H9 (cell line): Measurements from ENCODE around the gene RAB40B. TPM values are rescaled to one million over a fixed set of nuclear protein-coding genes. Genes with fewer than 3 reads are reported as not detected.

ENCODE experiments used
- DNase-seq: peaks from one replicate; pipeline ENCODE4 v3.0.0-alpha.2; 2017
- H2AFZ ChIP-seq: one replicate; pipeline ENCODE4 v1.6.1; 2013; ENCODE audit warnings: mild to moderate bottlenecking, low read length, control low read depth, moderate library complexity
- H2AK5ac ChIP-seq: 2 replicates; pipeline ENCODE4 v1.6.1; 2013; ENCODE audit warnings: low read length, control low read depth, mixed read lengths; ENCODE audit not compliant: insufficient read length
- H2BK120ac ChIP-seq: one replicate; pipeline ENCODE4 v1.6.1; 2013; ENCODE audit warnings: low read depth, mild to moderate bottlenecking, low read length, control low read depth, inconsistent platforms; ENCODE audit not compliant: poor library complexity, severe bottlenecking
- H2BK12ac ChIP-seq: 2 replicates; pipeline ENCODE4 v1.6.1; 2013; ENCODE audit warnings: low read length, control low read depth, mixed read lengths, low read depth; ENCODE audit not compliant: insufficient read length
- H2BK15ac ChIP-seq: 2 replicates; pipeline ENCODE4 v1.6.1; 2013; ENCODE audit warnings: low read depth, low read length, control low read depth
- H2BK20ac ChIP-seq: one replicate; pipeline ENCODE4 v1.6.1; 2013; ENCODE audit warnings: low read depth, mild to moderate bottlenecking, low read length, control low read depth, inconsistent platforms; ENCODE audit not compliant: poor library complexity, severe bottlenecking
- H2BK5ac ChIP-seq: 2 replicates; pipeline ENCODE4 v1.6.1; 2013; ENCODE audit warnings: low read length, control low read depth, mixed read lengths; ENCODE audit not compliant: insufficient read length
- H3K14ac ChIP-seq: 2 replicates; pipeline ENCODE4 v1.6.1; 2013; ENCODE audit warnings: low read length, control low read depth; ENCODE audit not compliant: insufficient read depth
- H3K18ac ChIP-seq: 2 replicates; pipeline ENCODE4 v1.6.1; 2013; ENCODE audit warnings: low read depth, mild to moderate bottlenecking, mixed read lengths, low read length, control low read depth; ENCODE audit not compliant: insufficient read length
- H3K23ac ChIP-seq: 2 replicates; pipeline ENCODE4 v1.6.1; 2013; ENCODE audit warnings: low read length, control low read depth, mixed read lengths, low read depth; ENCODE audit not compliant: insufficient read length
- H3K23me2 ChIP-seq: 2 replicates; pipeline ENCODE4 v1.6.1; 2013; ENCODE audit warnings: low read depth, mild to moderate bottlenecking, mixed read lengths, low read length, control low read depth; ENCODE audit not compliant: insufficient read length, poor library complexity, severe bottlenecking
- H3K27ac ChIP-seq: 2 replicates; pipeline ENCODE4 v1.5.1; 2013; ENCODE audit warnings: low read length, control low read depth, mixed read lengths, low read depth; ENCODE audit not compliant: insufficient read length
- H3K27me3 ChIP-seq: 2 replicates; pipeline ENCODE4 v1.6.1; 2013; ENCODE audit warnings: low read length, control low read depth, inconsistent platforms; ENCODE audit not compliant: insufficient read depth
- H3K4ac ChIP-seq: 2 replicates; pipeline ENCODE4 v1.6.1; 2013; ENCODE audit warnings: low read depth, mild to moderate bottlenecking, control low read depth, inconsistent platforms, low read length, moderate library complexity
- H3K4me1 ChIP-seq: 2 replicates; pipeline ENCODE4 v1.6.1; 2013; ENCODE audit warnings: low read length, control low read depth, inconsistent platforms; ENCODE audit not compliant: insufficient read depth
- H3K4me2 ChIP-seq: 2 replicates; pipeline ENCODE4 v1.6.1; 2013; ENCODE audit warnings: low read length, control low read depth, mixed read lengths; ENCODE audit not compliant: insufficient read length, insufficient read depth
- H3K56ac ChIP-seq: 2 replicates; pipeline ENCODE4 v1.6.1; 2013; ENCODE audit warnings: low read depth, mild to moderate bottlenecking, mixed read lengths, low read length, control low read depth; ENCODE audit not compliant: insufficient read length
- H3K79me1 ChIP-seq: 2 replicates; pipeline ENCODE4 v1.6.1; 2013; ENCODE audit warnings: low read depth, mild to moderate bottlenecking, moderate library complexity, low read length, control low read depth, inconsistent platforms; ENCODE audit not compliant: insufficient read depth, poor library complexity, severe bottlenecking
- H3K79me2 ChIP-seq: 2 replicates; pipeline ENCODE4 v1.6.1; 2013; ENCODE audit warnings: low read length, control low read depth, inconsistent platforms; ENCODE audit not compliant: insufficient read depth
- H3K9ac ChIP-seq: 2 replicates; pipeline ENCODE4 v1.6.1; 2013; ENCODE audit warnings: low read length, control low read depth, mixed read lengths; ENCODE audit not compliant: insufficient read length; ENCODE audit errors: extremely low read depth
- H3K9me3 ChIP-seq: one replicate; pipeline ENCODE4 v1.6.1; 2013; ENCODE audit warnings: low read depth, low read length, inconsistent platforms; ENCODE audit not compliant: control insufficient read depth
- H3T11ph ChIP-seq: one replicate; pipeline ENCODE4 v1.6.1; 2013; ENCODE audit warnings: mild to moderate bottlenecking, low read length, control low read depth, inconsistent platforms
- H4K20me1 ChIP-seq: one replicate; pipeline ENCODE4 v1.6.1; 2013; ENCODE audit not compliant: control insufficient read depth, insufficient read length, insufficient read depth
- H4K5ac ChIP-seq: 2 replicates; pipeline ENCODE4 v1.6.1; 2013; ENCODE audit warnings: low read depth, mild to moderate bottlenecking, mixed read lengths, low read length, control low read depth; ENCODE audit not compliant: insufficient read length
- H4K8ac ChIP-seq: replicated peaks from 2 replicates; pipeline ENCODE4 v1.6.1; 2013; ENCODE audit warnings: low read length, control low read depth, mixed read lengths, low read depth; ENCODE audit not compliant: insufficient read length
- H4K91ac ChIP-seq: 2 replicates; pipeline ENCODE4 v1.6.1; 2013; ENCODE audit warnings: low read depth, mild to moderate bottlenecking, moderate library complexity, mixed read lengths, low read length, control low read depth; ENCODE audit not compliant: insufficient read length
- H3K27ac Mint-ChIP-seq, 3 experiments: 2 replicates in 2 of 3; 3 replicates in 1 of 3; pipeline ENCODE4 v1.8.0; 2020 to 2021; ENCODE audit warnings: mixed read lengths in 3 of 3, mild to moderate bottlenecking in 1 of 3, moderate library complexity in 1 of 3
- H3K27me3 Mint-ChIP-seq: 2 replicates; pipeline ENCODE4 v1.8.0; 2021; ENCODE audit warnings: low read depth, mild to moderate bottlenecking, moderate library complexity, mixed read lengths
- H3K36me3 Mint-ChIP-seq, 3 experiments: 2 replicates in 2 of 3; 3 replicates in 1 of 3; pipeline ENCODE4 v1.8.0; 2020 to 2021; ENCODE audit warnings: low read depth in 3 of 3, mixed read lengths in 3 of 3; ENCODE audit not compliant: insufficient read depth in 1 of 3
- H3K4me1 Mint-ChIP-seq, 2 experiments: 2 replicates each; pipeline ENCODE4 v1.8.0; 2020; ENCODE audit warnings: mixed read lengths in 2 of 2
- H3K4me3 Mint-ChIP-seq, 2 experiments: 2 replicates in 1 of 2; 3 replicates in 1 of 2; pipeline ENCODE4 v1.8.0; 2020 to 2021; ENCODE audit warnings: mild to moderate bottlenecking in 2 of 2, mixed read lengths in 2 of 2, moderate library complexity in 1 of 2
- H3K9me3 Mint-ChIP-seq, 2 experiments: 2 replicates in 1 of 2; 3 replicates in 1 of 2; pipeline ENCODE4 v1.8.0; 2020; ENCODE audit warnings: mild to moderate bottlenecking in 2 of 2, mixed read lengths in 2 of 2, moderate library complexity in 1 of 2
- CTCF ChIP-seq: fragments of 200-600 bp; sonication (generic); conservative IDR thresholded peaks from 3 replicates; pipeline ENCODE4 v1.8.0; 2021; ENCODE audit warnings: antibody characterized with exemption, mild to moderate bottlenecking
- WGBS: extraction: QIAGEN DNeasy Blood & Tissue Kit; methylation state at CpG from one replicate; pipeline ENCODE4 v1.1.7; 2013; ENCODE audit warnings: missing lambda C conversion rate, low lambda C conversion rate, mixed read lengths; ENCODE audit not compliant: insufficient read length; ENCODE audit errors: extremely low coverage; 5-methylcytosine and 5-hydroxymethylcytosine counted together
- total RNA-seq: library from RNA; stranded (reverse); gene quantifications from 2 replicates; pipeline ENCODE4 v1.2.1, GENCODE V29; 2021

The RAB40B gene
- total RNA-seq, 1 experiment from 2014 or later = 3.5 TPM

DNA sequence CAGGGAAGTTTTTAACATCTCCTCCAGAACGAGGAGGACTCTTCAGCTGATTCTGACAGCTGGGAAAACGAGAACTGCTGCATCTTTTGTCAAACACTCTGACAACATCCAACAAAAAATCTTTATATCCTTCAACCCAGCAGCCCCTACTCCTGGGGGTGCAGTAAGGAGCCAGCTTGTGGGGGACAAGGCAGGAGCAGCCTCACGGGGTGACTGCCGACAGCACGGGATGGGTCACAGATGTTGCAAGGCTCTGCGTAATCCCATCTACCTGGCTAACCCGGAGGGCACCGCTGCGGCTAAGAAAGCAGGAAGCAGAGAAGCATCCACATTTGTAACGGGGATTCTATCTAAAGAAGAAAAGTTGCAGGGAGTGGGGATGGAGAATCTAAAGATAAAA, 78.9 kb downstream of the RAB40B start:
- no peak overlapping the region for H2BK120ac ChIP-seq
- no peak overlapping the region for H3K14ac ChIP-seq
- no peak overlapping the region; a peak in 1 of 5 replicates for H3K4me3 Mint-ChIP-seq
- no peak overlapping the region for H2BK5ac ChIP-seq
- no peaks in the 10 kb centered on the region for H3K4me1 ChIP-seq
- H3K36me3 Mint-ChIP-seq = peaks cover 46 to 85% (median 77%) of the 10 kb centered on the region in 3 experiments; a peak in 6 of 7 replicates
- H2BK12ac ChIP-seq = no peak overlapping the region
- WGBS = no CpG with 5 or more reads among the region's 10 CpGs
- no peak overlapping the region for H3K56ac ChIP-seq
- H3K9ac ChIP-seq = no peak overlapping the region
- H4K8ac ChIP-seq = no peak overlapping the region
- no peak overlapping the region for H3T11ph ChIP-seq
- H4K91ac ChIP-seq = no peak overlapping the region
- DNase-seq = no peak
- no peak overlapping the region for H4K5ac ChIP-seq
- H3K27ac Mint-ChIP-seq = no peak overlapping the region
- no peaks in the 10 kb centered on the region for H3K79me2 ChIP-seq
- H2AFZ ChIP-seq = no peak overlapping the region
- H2AK5ac ChIP-seq = no peak overlapping the region
- no peak overlapping the region for H2BK20ac ChIP-seq
- no peaks in the 10 kb centered on the region for H3K4me1 Mint-ChIP-seq
- no peak overlapping the region for H3K4me2 ChIP-seq
- H3K4ac ChIP-seq = no peak overlapping the region
- no peak overlapping the region for H3K18ac ChIP-seq
- H3K23me2 ChIP-seq = no peaks in the 10 kb centered on the region
- H3K27me3 ChIP-seq = no peaks in the 10 kb centered on the region
- H2BK15ac ChIP-seq = no peak overlapping the region
- H3K9me3 Mint-ChIP-seq = no peaks in the 10 kb centered on the region
- H3K9me3 ChIP-seq = no peaks in the 10 kb centered on the region
- TF ChIP-seq CTCF = no peak
- H3K79me1 ChIP-seq = no peaks in the 10 kb centered on the region
- H3K27ac ChIP-seq = no peak overlapping the region
- no peaks in the 10 kb centered on the region for H3K27me3 Mint-ChIP-seq
- H3K23ac ChIP-seq = no peak overlapping the region
- no peaks in the 10 kb centered on the region for H4K20me1 ChIP-seq
